T follicular helper cell (primary cell): ENCODE results near the gene CTSD.

Experiments used
- DNase-seq: peaks from one replicate; pipeline ENCODE4 v3.0.0-alpha.2; 2020; ENCODE audit warnings: low read depth

Gene CTSD

GRCh38 chr11:1755692-1756561, 7.8 kb downstream of the CTSD start:
- no peak for DNase-seq

- no peak for DNase-seq
These were observed 8.4 kb downstream of the CTSD start for GRCh38 chr11:1755344-1755691.

- no peak for DNase-seq
These were observed 9.2 kb downstream of the CTSD start for GRCh38 chr11:1754376-1755150.

GRCh38 chr11:1753929-1754305, 9.8 kb downstream of the CTSD start:
- DNase-seq, result no peak

GRCh38 chr11:1753229-1753928, 10.3 kb downstream of the CTSD start:
- DNase-seq, result no peak

GRCh38 chr11:1752907-1753228, 10.9 kb downstream of the CTSD start:
- DNase-seq, result no peak

GRCh38 chr11:1751999-1752906, 11.5 kb downstream of the CTSD start:
- DNase-seq, result no peak

- no peak for DNase-seq
These were observed 12.2 kb downstream of the CTSD start for GRCh38 chr11:1751531-1751921.

GRCh38 chr11:1750840-1751530, 12.7 kb downstream of the CTSD start:
- no peak for DNase-seq

- DNase-seq, result no peak
These were observed 13.3 kb downstream of the CTSD start, which contains the start of gene IFITM10 for GRCh38 chr11:1750481-1750839. Gene IFITM10, minus strand, starts transcription at chr11:1750595. Its CDS starts 153 bp downstream, at chr11:1750442.

- DNase-seq, result no peak
These were observed 14.1 kb downstream of the CTSD start for GRCh38 chr11:1749395-1750351.

GRCh38 chr11:1748636-1749394, 14.9 kb downstream of the CTSD start:
- DNase-seq, result no peak

- DNase-seq, result no peak
These were observed 15.7 kb downstream of the CTSD start for GRCh38 chr11:1747753-1748635.

GRCh38 chr11:1746956-1747752, 16.6 kb downstream of the CTSD start:
- no peak for DNase-seq

GRCh38 chr11:1746511-1746931, 17.2 kb downstream of the CTSD start:
- no peak for DNase-seq

- no peak for DNase-seq
These were observed 17.9 kb downstream of the CTSD start for GRCh38 chr11:1745701-1746320.
